Embryonic facial prominence (tissue), 1 donor: Measurements from ENCODE around the gene MS4A6A.
"Not testable (repeated sequence)": the region's sequence is repeated elsewhere in the genome, so short reads cannot be mapped to it uniquely, and the experiment has no call there.

Experiments
- DNase-seq: peaks from one replicate; pipeline ENCODE4 v3.0.0-alpha.2; 2016; ENCODE audit errors: extremely low spot score

The MS4A6A gene

GRCh38 chr11:60183591-60184205 lies 815 bp upstream of the MS4A6A start:
- DNase-seq, result no peak

GRCh38 chr11:60175860-60176275 lies 7.0 kb downstream of the MS4A6A start:
- DNase-seq, result no peak

GRCh38 chr11:60172011-60172410 lies 10.9 kb downstream of the MS4A6A start:
- no peak for DNase-seq

- DNase-seq, result no peak
Measured at GRCh38 chr11:60170566-60170965, 12.3 kb downstream of the MS4A6A start.

- DNase-seq, result no peak
Measured at GRCh38 chr11:60169264-60169915, 13.5 kb downstream of the MS4A6A start.

- no peak for DNase-seq
Measured at GRCh38 chr11:60168306-60168705, 14.6 kb downstream of the MS4A6A start.

GRCh38 chr11:60165951-60166350 lies 16.9 kb downstream of the MS4A6A start:
- no peak for DNase-seq

GRCh38 chr11:60165538-60165937 lies 17.3 kb downstream of the MS4A6A start:
- DNase-seq, result no peak

- DNase-seq, result no peak
Measured at GRCh38 chr11:60164550-60165075, 18.3 kb downstream of the MS4A6A start.

GRCh38 chr11:60161766-60162165 lies 21.1 kb downstream of the MS4A6A start:
- no peak for DNase-seq

GRCh38 chr11:60161107-60161506 lies 21.8 kb downstream of the MS4A6A start:
- no peak for DNase-seq

GRCh38 chr11:60159868-60160267 lies 23.0 kb downstream of the MS4A6A start:
- no peak for DNase-seq

- no peak for DNase-seq
Measured at GRCh38 chr11:60159284-60159683, 23.6 kb downstream of the MS4A6A start.

- DNase-seq, result no peak
Measured at GRCh38 chr11:60158636-60159035, 24.2 kb downstream of the MS4A6A start.

- no peak for DNase-seq
Measured at GRCh38 chr11:60155931-60156330, 27.0 kb downstream of the MS4A6A start.

GRCh38 chr11:60152727-60153126 lies 30.2 kb downstream of the MS4A6A start:
- DNase-seq, result not testable (repeated sequence)

- DNase-seq, result no peak
Measured at GRCh38 chr11:60150279-60150678, 32.6 kb downstream of the MS4A6A start.

GRCh38 chr11:60145677-60146076 lies 37.2 kb downstream of the MS4A6A start:
- no peak for DNase-seq

- no peak for DNase-seq
Measured at GRCh38 chr11:60143768-60144167, 39.1 kb downstream of the MS4A6A start.

GRCh38 chr11:60133917-60134316 lies 49.0 kb downstream of the MS4A6A start:
- DNase-seq, result no peak

GRCh38 chr11:60131912-60132311 lies 51.0 kb downstream of the MS4A6A start:
- no peak for DNase-seq

- DNase-seq, result no peak
Measured at GRCh38 chr11:60130496-60130895, 52.4 kb downstream of the MS4A6A start.

- no peak for DNase-seq
Measured at GRCh38 chr11:60129853-60130252, 53.0 kb downstream of the MS4A6A start.
